CD14-positive monocyte (primary cell): ENCODE data around the gene CYP2E1. TPM values are rescaled to one million over a fixed set of nuclear protein-coding genes. Genes with fewer than 3 reads are reported as not detected.

Experiments
- DNase-seq, 3 donors: peaks; one replicate each; pipeline ENCODE4 v3.0.0-alpha.2; 2011 to 2022
- H2AFZ ChIP-seq: 2 replicates; pipeline ENCODE4 v1.6.0; 2012; ENCODE audit warnings: mild to moderate bottlenecking, low read depth, low read length, inconsistent platforms; ENCODE audit not compliant: insufficient read depth, poor library complexity, severe bottlenecking
- H3K27ac ChIP-seq, 2 donors: 1 replicate in 1 of 2; 2 replicates in 1 of 2; pipeline ENCODE4 v1.5.1; 2012 to 2013; ENCODE audit warnings: low read length in 2 of 2, control low read depth in 1 of 2, inconsistent platforms in 1 of 2, low read depth in 1 of 2, mild to moderate bottlenecking in 1 of 2
- H3K27me3 ChIP-seq, 2 donors: one replicate each; pipeline versions ENCODE4 v1.6.0 to v1.6.1; 2011 to 2013; ENCODE audit warnings: low read length in 2 of 2; ENCODE audit not compliant: control insufficient read depth in 2 of 2, insufficient read depth in 2 of 2
- H3K36me3 ChIP-seq, 2 donors: replicated peaks in 1 of 2; 1 replicate in 1 of 2; 2 replicates in 1 of 2; pipeline versions ENCODE4 v1.5.1 to v1.6.1; 2012 to 2013; ENCODE audit warnings: low read length in 2 of 2, control low read depth in 1 of 2, inconsistent platforms in 1 of 2, mild to moderate bottlenecking in 1 of 2; ENCODE audit not compliant: insufficient read depth in 2 of 2, control insufficient read depth in 1 of 2
- H3K4me1 ChIP-seq, 2 donors: 1 replicate in 1 of 2; 2 replicates in 1 of 2; pipeline versions ENCODE4 v1.5.1 to v1.6.1; 2012 to 2013; ENCODE audit warnings: low read length in 2 of 2, control low read depth in 1 of 2, inconsistent platforms in 1 of 2, mild to moderate bottlenecking in 1 of 2, moderate library complexity in 1 of 2; ENCODE audit not compliant: insufficient read depth in 2 of 2, control insufficient read depth in 1 of 2
- H3K4me2 ChIP-seq: replicated peaks from 2 replicates; pipeline ENCODE3; 2012; ENCODE audit warnings: low read length, moderate library complexity, mild to moderate bottlenecking; ENCODE audit not compliant: poor library complexity, severe bottlenecking; ENCODE audit errors: extremely low read depth
- H3K4me3 ChIP-seq, 3 experiments: fragments of 200-600 bp in 1 of 3; sonication (generic) in 1 of 3; replicated peaks in 1 of 3; 1 replicate in 2 of 3; 2 replicates in 1 of 3; pipeline ENCODE4 v1.5.1; 2011 to 2013; ENCODE audit warnings: low read length in 3 of 3, mild to moderate bottlenecking in 3 of 3, control low read depth in 2 of 3, low read depth in 2 of 3, inconsistent platforms in 1 of 3, moderate library complexity in 1 of 3
- H3K79me2 ChIP-seq: 2 replicates; pipeline ENCODE4 v1.6.0; 2012; ENCODE audit warnings: mild to moderate bottlenecking, control low read depth, inconsistent platforms, low read length, moderate library complexity; ENCODE audit not compliant: insufficient read depth
- H3K9ac ChIP-seq: 2 replicates; pipeline ENCODE4 v1.6.0; 2017; ENCODE audit warnings: low read length, mild to moderate bottlenecking; ENCODE audit not compliant: insufficient read depth, poor library complexity, severe bottlenecking
- H3K9me3 ChIP-seq, 2 donors: replicated peaks in 1 of 2; 1 replicate in 1 of 2; 2 replicates in 1 of 2; pipeline versions ENCODE4 v1.5.1 to v1.6.1; 2012 to 2013; ENCODE audit warnings: low read length in 2 of 2, control low read depth in 1 of 2; ENCODE audit not compliant: control insufficient read depth in 1 of 2, insufficient read depth in 1 of 2
- H4K20me1 ChIP-seq: 2 replicates; pipeline ENCODE4 v1.6.0; 2012; ENCODE audit warnings: mild to moderate bottlenecking, low read length, control low read depth, moderate library complexity; ENCODE audit not compliant: insufficient read depth
- H3K27ac Mint-ChIP-seq, 7 donors: one replicate each; pipeline ENCODE4 v1.8.0; 2020; ENCODE audit warnings: mild to moderate bottlenecking in 7 of 7, mixed read lengths in 7 of 7, moderate library complexity in 6 of 7, inconsistent platforms in 2 of 7
- H3K27me3 Mint-ChIP-seq, 3 donors: one replicate each; pipeline ENCODE4 v1.8.0; 2021 to 2022; ENCODE audit warnings: low read depth in 3 of 3, mild to moderate bottlenecking in 3 of 3, mixed read lengths in 3 of 3, moderate library complexity in 3 of 3, inconsistent platforms in 1 of 3
- H3K36me3 Mint-ChIP-seq, 2 donors: one replicate each; pipeline ENCODE4 v1.8.0; 2020; ENCODE audit warnings: mixed read lengths in 2 of 2, inconsistent platforms in 1 of 2, mild to moderate bottlenecking in 1 of 2
- H3K4me1 Mint-ChIP-seq: one replicate; pipeline ENCODE4 v1.8.0; 2020; ENCODE audit warnings: mild to moderate bottlenecking, mixed read lengths
- H3K4me3 Mint-ChIP-seq, 2 donors: one replicate each; pipeline ENCODE4 v1.8.0; 2020; ENCODE audit warnings: mild to moderate bottlenecking in 2 of 2, mixed read lengths in 2 of 2, moderate library complexity in 1 of 2
- H3K9me3 Mint-ChIP-seq, 7 donors: one replicate each; pipeline ENCODE4 v1.8.0; 2020 to 2022; ENCODE audit warnings: mixed read lengths in 7 of 7, mild to moderate bottlenecking in 6 of 7, moderate library complexity in 6 of 7, inconsistent platforms in 2 of 7
- WGBS: methylation state at CpG from one replicate; pipeline ENCODE4 v1.1.5; 2013; ENCODE audit warnings: missing lambda C conversion rate; ENCODE audit not compliant: insufficient coverage; 5-methylcytosine and 5-hydroxymethylcytosine counted together
- intact Hi-C, 2 donors: fragments of 100-400 bp; cut with micrococcal nuclease; formaldehyde crosslinking; loops; one replicate each; pipeline versions ENCODE4 v1.15.0 to v1.15.1; 2023
- polyA plus RNA-seq, 3 donors: library from polyadenylated mRNA; depleted of rRNA in 1 of 3; unstranded in 2 of 3; stranded (reverse) in 1 of 3; fragments of 300-500 nt in 2 of 3; fragments of >200 nt in 1 of 3; fragmentation: Illumina TruSeq in 2 of 3; gene quantifications; 1 replicate in 2 of 3; 2 replicates in 1 of 3; pipeline ENCODE4 v1.2.3, GENCODE V29; 2012 to 2021
- TF ChIP-seq, protein P1 (sequence below): fragments of 200-600 bp; IDR thresholded peaks from one replicate; pipeline ENCODE4 v1.8.0; 2022; ENCODE audit warnings: antibody characterized with exemption, mild to moderate bottlenecking

Gene CYP2E1
- polyA plus RNA-seq, 3 donors, result not detected

GRCh38 chr10:133525444-133525843 lies 1.7 kb upstream of the CYP2E1 start:
- no peak for DNase-seq
- H3K36me3 ChIP-seq, result no peaks in the 10 kb centered on the region
- no peaks in the 10 kb centered on the region for H4K20me1 ChIP-seq
- no peak overlapping the region for H3K4me3 ChIP-seq
- H3K27me3 ChIP-seq, result peaks cover 24 to 49% of the 10 kb centered on the region in 2 donors
- intact Hi-C loops, result loop anchor here in 1 of 2 donors (10.0 kb wide), 1 partner anchor 201 kb away; no protein-coding TSS in a partner anchor
- H3K27ac ChIP-seq, result no peak overlapping the region
- peaks cover 23 to 25% of the 10 kb centered on the region in 2 donors for H3K4me1 ChIP-seq
- H3K9me3 Mint-ChIP-seq, result peaks cover 0 to 28% (median 22%) of the 10 kb centered on the region in 7 donors
- peaks cover 23% of the 10 kb centered on the region for H3K4me1 Mint-ChIP-seq
- 87% methylated on average over 6 of the region's 7 CpGs for WGBS
- peaks cover 47 to 77% (median 71%) of the 10 kb centered on the region in 3 donors for H3K27me3 Mint-ChIP-seq
- no peaks in the 10 kb centered on the region for H3K79me2 ChIP-seq
- H3K9me3 ChIP-seq, result peaks cover 26 to 31% of the 10 kb centered on the region in 2 donors
- no peak overlapping the region for H3K27ac Mint-ChIP-seq
- peaks cover 0 to 2% of the 10 kb centered on the region in 2 donors for H3K36me3 Mint-ChIP-seq
- no peak overlapping the region for H3K4me2 ChIP-seq
- H3K9ac ChIP-seq, result no peak overlapping the region
- TF ChIP-seq, protein P1, sequence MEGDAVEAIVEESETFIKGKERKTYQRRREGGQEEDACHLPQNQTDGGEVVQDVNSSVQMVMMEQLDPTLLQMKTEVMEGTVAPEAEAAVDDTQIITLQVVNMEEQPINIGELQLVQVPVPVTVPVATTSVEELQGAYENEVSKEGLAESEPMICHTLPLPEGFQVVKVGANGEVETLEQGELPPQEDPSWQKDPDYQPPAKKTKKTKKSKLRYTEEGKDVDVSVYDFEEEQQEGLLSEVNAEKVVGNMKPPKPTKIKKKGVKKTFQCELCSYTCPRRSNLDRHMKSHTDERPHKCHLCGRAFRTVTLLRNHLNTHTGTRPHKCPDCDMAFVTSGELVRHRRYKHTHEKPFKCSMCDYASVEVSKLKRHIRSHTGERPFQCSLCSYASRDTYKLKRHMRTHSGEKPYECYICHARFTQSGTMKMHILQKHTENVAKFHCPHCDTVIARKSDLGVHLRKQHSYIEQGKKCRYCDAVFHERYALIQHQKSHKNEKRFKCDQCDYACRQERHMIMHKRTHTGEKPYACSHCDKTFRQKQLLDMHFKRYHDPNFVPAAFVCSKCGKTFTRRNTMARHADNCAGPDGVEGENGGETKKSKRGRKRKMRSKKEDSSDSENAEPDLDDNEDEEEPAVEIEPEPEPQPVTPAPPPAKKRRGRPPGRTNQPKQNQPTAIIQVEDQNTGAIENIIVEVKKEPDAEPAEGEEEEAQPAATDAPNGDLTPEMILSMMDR, result no peak
- H3K4me3 Mint-ChIP-seq, result no peak overlapping the region
- no peak overlapping the region for H2AFZ ChIP-seq

DNA sequence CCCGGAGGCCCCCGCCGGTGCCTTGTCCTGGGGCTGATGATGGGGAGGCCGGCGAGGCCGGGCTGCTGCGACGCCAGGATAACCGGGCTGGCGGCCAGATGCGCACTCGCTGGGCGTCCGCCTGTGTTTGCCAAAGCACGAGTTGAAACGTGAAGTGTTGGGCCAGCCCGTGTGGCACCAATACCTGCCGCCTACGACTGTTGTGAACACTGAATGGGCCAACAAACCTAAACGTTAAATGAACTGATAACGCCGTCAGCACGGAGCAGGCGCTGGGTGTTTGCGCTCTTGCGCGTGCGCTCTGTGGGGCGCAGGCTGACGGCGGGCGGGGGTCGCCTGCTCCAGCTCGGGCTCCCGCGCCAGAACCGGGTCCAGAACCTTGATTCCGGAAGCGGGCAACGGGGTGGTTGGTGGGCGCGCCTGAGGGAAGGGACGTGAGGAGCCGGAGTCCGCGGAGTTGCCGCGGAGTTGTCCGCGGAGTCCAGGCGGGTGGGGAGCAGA lies 658 bp downstream of the CYP2E1 start:
- intact Hi-C loops, result loop anchor here in 1 of 2 donors (10.0 kb wide), 1 partner anchor 203 kb away; no protein-coding TSS in a partner anchor
- Histone ChIP-seq H3K9ac (no peak overlapping the region), H2AFZ (no peak overlapping the region), H3K36me3 (no peaks in the 10 kb centered on the region), H3K4me2 (no peak overlapping the region), H3K4me3 (no peak overlapping the region), H3K4me1 (peaks cover 26 to 28% of the 10 kb centered on the region in 2 donors), H3K27ac (no peak overlapping the region), H3K27me3 (peaks cover 24 to 43% of the 10 kb centered on the region in 2 donors), H3K9me3 (peaks cover 26 to 27% of the 10 kb centered on the region in 2 donors), H3K79me2 (no peaks in the 10 kb centered on the region), H4K20me1 (no peaks in the 10 kb centered on the region)
- DNase-seq, result no peak
- Mint-ChIP-seq H3K9me3 (peaks cover 0 to 24% (median 17%) of the 10 kb centered on the region in 7 donors), H3K27ac (no peak overlapping the region), H3K27me3 (peaks cover 53 to 76% (median 70%) of the 10 kb centered on the region in 3 donors), H3K4me1 (peaks cover 25% of the 10 kb centered on the region), H3K4me3 (peak overlapping the region in 1 of 2 donors; percentile 80), H3K36me3 (peaks cover 0 to 2% of the 10 kb centered on the region in 2 donors)
- TF ChIP-seq, protein P1, result no peak
- 11% methylated on average over 51 of the region's 51 CpGs for WGBS
